Heart right ventricle (tissue), 16 donors: ENCODE measurements around the gene PRICKLE2. TPM values are rescaled to one million over a fixed set of nuclear protein-coding genes. Genes with fewer than 3 reads are reported as not detected.

Experiments used
- ATAC-seq, 8 donors: fragments of 200-7000 bp; cut with Tn5 transposase; one replicate each; pipeline ENCODE4 v1.9.1; 2020; ENCODE audit warnings: mild to moderate bottlenecking in 8 of 8, moderate library complexity in 8 of 8, moderate number of reproducible peaks in 1 of 8
- DNase-seq, 2 donors: peaks; one replicate each; pipeline ENCODE4 v3.0.0-alpha.2; 2020
- H3K27ac ChIP-seq, 10 donors: fragments of 200-600 bp; sonication (generic) in 2 of 10; one replicate each; pipeline versions ENCODE4 v1.5.0 to v1.8.0; 2020 to 2022; ENCODE audit warnings: mild to moderate bottlenecking in 3 of 10
- H3K27me3 ChIP-seq, 7 donors: fragments of 200-600 bp; one replicate each; pipeline ENCODE4 v1.8.0; 2021 to 2022; ENCODE audit warnings: mild to moderate bottlenecking in 2 of 7
- H3K36me3 ChIP-seq, 9 donors: fragments of 200-600 bp; sonication (generic) in 1 of 9; one replicate each; pipeline versions ENCODE4 v1.5.0 to v1.8.0; 2020 to 2022; ENCODE audit warnings: mild to moderate bottlenecking in 2 of 9
- H3K4me1 ChIP-seq, 9 donors: fragments of 200-600 bp; sonication (generic) in 1 of 9; one replicate each; pipeline versions ENCODE4 v1.5.0 to v1.8.0; 2020 to 2022; ENCODE audit warnings: mild to moderate bottlenecking in 4 of 9
- H3K4me3 ChIP-seq, 10 donors: fragments of 200-600 bp; sonication (generic) in 2 of 10; one replicate each; pipeline versions ENCODE4 v1.5.0 to v1.8.0; 2020 to 2022; ENCODE audit warnings: mild to moderate bottlenecking in 7 of 10, moderate library complexity in 2 of 10
- H3K9me3 ChIP-seq, 11 donors: fragments of 200-600 bp in 10 of 11; sonication (generic) in 2 of 11; one replicate each; pipeline versions ENCODE4 v1.5.0 to v1.8.0; 2013 to 2022; ENCODE audit warnings: mild to moderate bottlenecking in 2 of 11, control low read depth in 1 of 11, moderate library complexity in 1 of 11
- CTCF ChIP-seq, 9 donors: fragments of 200-600 bp; sonication (generic) in 2 of 9; IDR thresholded peaks; one replicate each; pipeline versions ENCODE4 v1.5.0 to v1.8.0; 2021 to 2022; ENCODE audit warnings: antibody characterized with exemption in 9 of 9, mild to moderate bottlenecking in 5 of 9, moderate library complexity in 1 of 9
- WGBS, 2 donors: extraction: QIAGEN DNeasy Blood & Tissue Kit; methylation state at CpG; one replicate each; pipeline ENCODE4 v1.1.7; 2013; ENCODE audit warnings: inconsistent platforms in 1 of 2; 5-methylcytosine and 5-hydroxymethylcytosine counted together
- intact Hi-C, 10 donors: fragments of 100-400 bp; cut with DNase I; formaldehyde crosslinking; loops; one replicate each; pipeline versions ENCODE4 v1.11.1 to v1.14.2; 2022
- polyA plus RNA-seq, 2 donors: library from polyadenylated mRNA; stranded (reverse); fragments of 200-250 nt; gene quantifications; one replicate each; pipeline ENCODE4 v1.2.3, GENCODE V29; 2013
- total RNA-seq, 10 donors: library from RNA; stranded (reverse); fragmentation: NEBNext Ultra II Directional in 3 of 10; extraction: Animal tissue kit (Norgen Biotek cat#: 25700) in 3 of 10; gene quantifications; one replicate each; pipeline versions ENCODE4 v1.2.1 to v1.2.4, GENCODE V29; 2021 to 2023
- donor health status: Arrhythmogenic right ventricular cardiomyopathy.
- donor health status: ischemic (EF 13 %, LVEDD 7.1; RV severe dilation, severe dysfunction).
- donor health status: healthy with polysubstance abuse.
- donor health status: DM: no; HTN: yes; CAD: no.
- donor health status: DM: no; HTN: no; CAD: no.
- donor health status: ischemic (EF 25% LVEDD 6.9; RV normal size, moderate dysfunction).
- donor health status: ischemic (EF 25% LVEDD 5.7; RV mildly dilated, moderate dysfunction).
- donor health status: healthy.
- donor health status: DM: yes; HTN: yes; CAD: no.
- donor health status: Ischemic cardiomyopathy.
- donor health status: ischemic (EF 35%, LVEDD 5.7; RV mildly dilated, moderate dysfunction).
- donor health status: nonischemic (EF 11% LVEDD 7.7; RV severe dilation, severe dysfunction).
- donor health status: DM: yes; HTN: yes; CAD: no.
- donor health status: PGD.
- donor health status: ischemic (EF 29% LVEDD 5.4; RV normal size, mild dysfunction).
- donor health status: nonischemic (EF 23%, LVEDD 6.1; RV moderate dilation, normal function).

Gene PRICKLE2
- total and polyA plus RNA-seq, 12 donors = 1.8 to 12.2 (median 8.1) TPM

- peaks cover 0 to 28% (median 0%) of the 10 kb centered on the region in 9 donors for H3K36me3 ChIP-seq
- peak in 1 of 2 donors; percentile 8 for DNase-seq
- peaks cover 0 to 5% (median 0%) of the 10 kb centered on the region in 11 donors for H3K9me3 ChIP-seq
- no peak overlapping the region for H3K4me3 ChIP-seq
- peaks cover 0 to 12% (median 0%) of the 10 kb centered on the region in 9 donors for H3K4me1 ChIP-seq
- no peak overlapping the region for H3K27ac ChIP-seq
- H3K27me3 ChIP-seq = no peaks in the 10 kb centered on the region
- no peak for TF ChIP-seq CTCF (IDR thresholded peaks at IDR 0.05)
- intact Hi-C loops = no loop called here
- 76 to 82% methylated on average over 1 of the region's 1 CpG for WGBS, 2 donors
- ATAC-seq = peak in 3 of 8 donors; percentile 28 to 60 (median 40)
Measured at GRCh38 chr3:64109438-64109837, 115.8 kb downstream of the PRICKLE2 start.

GRCh38 chr3:64108784-64109317, 116.4 kb downstream of the PRICKLE2 start:
- DNase-seq = no peak
- Histone ChIP-seq H3K4me1 (peaks cover 0 to 12% (median 0%) of the 10 kb centered on the region in 9 donors), H3K27ac (no peak overlapping the region)

GRCh38 chr3:64108231-64108630, 117.0 kb downstream of the PRICKLE2 start:
- DNase-seq (no peak), ATAC-seq (no peak)
- H3K9me3 ChIP-seq = no peaks in the 10 kb centered on the region
- no peak for TF ChIP-seq CTCF (IDR thresholded peaks at IDR 0.05)
- H3K27me3 ChIP-seq = no peaks in the 10 kb centered on the region
- no peak overlapping the region for H3K27ac ChIP-seq
- peaks cover 0 to 12% (median 0%) of the 10 kb centered on the region in 9 donors for H3K4me1 ChIP-seq
- intact Hi-C loops = no loop called here
- WGBS, 2 donors = 82 to 89% methylated on average over 9 of the region's 9 CpGs
- no peak overlapping the region for H3K4me3 ChIP-seq
- peaks cover 0 to 28% (median 0%) of the 10 kb centered on the region in 9 donors for H3K36me3 ChIP-seq

More at GRCh38 chr3:64108784-64109317, 116.4 kb downstream of the PRICKLE2 start:
- TF ChIP-seq CTCF (IDR thresholded peaks at IDR 0.05) = no peak
- 95 to 97% methylated on average over 7 of the region's 7 CpGs for WGBS, 2 donors
- peaks cover 0 to 28% (median 0%) of the 10 kb centered on the region in 9 donors for H3K36me3 ChIP-seq
- no peak overlapping the region for H3K4me3 ChIP-seq
- H3K27me3 ChIP-seq = no peaks in the 10 kb centered on the region
- H3K9me3 ChIP-seq = no peaks in the 10 kb centered on the region
- intact Hi-C loops = no loop called here
- ATAC-seq = no peak

GRCh38 chr3:64107190-64107589, 118.1 kb downstream of the PRICKLE2 start:
- H3K4me1 ChIP-seq = peaks cover 0 to 12% (median 0%) of the 10 kb centered on the region in 9 donors
- intact Hi-C loops = no loop called here

More at GRCh38 chr3:64107190-64107589, 118.1 kb downstream of the PRICKLE2 start:
- 82 to 84% methylated on average over 5 of the region's 5 CpGs for WGBS, 2 donors
- ATAC-seq = no peak
- Histone ChIP-seq H3K36me3 (peaks cover 0 to 28% (median 0%) of the 10 kb centered on the region in 9 donors), H3K9me3 (no peaks in the 10 kb centered on the region), H3K27ac (no peak overlapping the region), H3K4me3 (no peak overlapping the region), H3K27me3 (no peaks in the 10 kb centered on the region)
- DNase-seq = no peak
- TF ChIP-seq CTCF (IDR thresholded peaks at IDR 0.05) = no peak
